Activated naive CD4-positive, alpha-beta T cell (primary cell): ENCODE data around the gene OTC.

ENCODE experiments used
- DNase-seq, 4 experiments: peaks; one replicate each; lab custom pipeline; 2025; lab: John Stamatoyannopoulos, UW

OTC gene

DNA sequence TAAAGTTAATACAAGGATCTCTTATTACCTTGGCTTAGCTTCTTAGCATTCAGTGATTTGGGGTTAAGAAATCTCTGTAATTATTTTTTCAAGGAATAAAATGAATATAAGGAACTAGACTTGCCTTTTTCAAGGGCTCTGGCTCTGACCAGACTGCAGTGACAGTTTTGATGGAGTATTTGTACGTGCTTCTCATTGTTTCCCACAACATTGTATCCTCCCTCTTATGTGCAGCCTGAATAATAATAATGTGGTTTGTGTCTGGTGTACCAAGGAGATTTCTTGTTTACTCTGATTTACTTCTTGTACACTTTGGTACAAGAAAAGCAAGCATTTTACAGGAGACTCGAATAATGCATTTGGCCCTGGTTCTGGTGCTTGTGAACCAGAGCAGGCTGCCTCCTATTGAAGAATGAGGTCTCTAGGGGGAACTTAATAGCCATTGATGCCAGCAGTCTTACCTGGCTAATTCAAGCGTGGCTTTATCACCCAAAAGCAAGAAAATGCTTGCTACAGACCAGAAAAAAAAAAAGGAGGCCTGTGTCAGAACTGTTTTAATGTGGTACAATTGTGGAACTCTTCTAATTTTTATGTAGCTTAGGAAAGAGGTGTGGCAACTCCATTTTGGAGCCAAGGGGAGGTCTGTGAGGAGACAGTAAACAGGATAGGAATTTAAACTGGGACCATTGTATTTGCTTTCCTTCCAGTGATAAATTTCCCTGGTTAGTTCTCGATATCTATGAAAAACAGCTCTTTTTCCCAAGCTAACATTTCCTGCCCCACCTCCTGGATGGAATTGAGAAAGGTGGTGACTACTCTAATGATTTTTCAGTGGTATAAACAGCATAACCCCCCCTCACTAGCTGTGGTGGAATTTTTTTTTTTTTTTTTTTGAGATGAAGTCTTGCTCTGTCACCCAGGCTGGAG is 5.6 kb downstream of the OTC start:
- no peak for DNase-seq

DNA sequence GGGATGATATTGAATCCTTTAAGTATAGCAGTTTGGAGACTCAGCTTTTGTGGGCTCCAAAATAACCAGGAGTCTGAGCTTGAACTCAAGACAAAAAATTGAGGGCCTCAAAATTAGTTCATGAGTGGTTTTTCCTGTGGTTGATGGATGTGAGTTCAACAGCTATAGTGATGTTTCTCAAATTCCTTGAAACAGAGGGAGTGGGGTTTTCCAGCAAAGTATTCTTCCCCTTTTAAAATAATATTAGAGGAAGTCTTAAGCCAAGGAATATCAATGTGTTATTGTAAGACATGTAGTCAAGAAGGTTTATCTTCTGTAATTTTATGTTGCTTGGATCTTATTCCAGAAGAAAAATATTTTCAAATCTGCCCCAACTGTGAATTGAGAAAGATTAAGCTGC is 10.6 kb downstream of the OTC start:
- no peak for DNase-seq

DNA sequence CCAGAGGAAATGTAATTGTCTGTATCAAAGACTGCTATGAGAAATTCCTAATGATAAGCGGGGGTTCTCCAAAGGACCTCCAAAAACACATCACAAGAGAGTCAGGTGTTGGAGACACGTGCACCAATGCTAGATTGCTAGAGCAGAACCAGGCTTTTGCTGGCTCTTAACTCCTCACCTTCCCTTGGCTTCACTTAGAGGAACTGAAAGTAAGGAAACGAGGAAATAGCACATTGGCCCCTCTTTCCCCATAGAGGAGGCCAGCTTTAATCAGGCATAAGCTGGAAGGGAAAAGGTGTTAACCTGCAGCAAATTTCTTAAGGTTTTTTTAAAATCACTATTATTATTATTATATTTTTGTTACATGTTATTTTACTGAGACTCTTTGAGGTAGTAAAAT is 13.6 kb downstream of the OTC start:
- no peak for DNase-seq

DNA sequence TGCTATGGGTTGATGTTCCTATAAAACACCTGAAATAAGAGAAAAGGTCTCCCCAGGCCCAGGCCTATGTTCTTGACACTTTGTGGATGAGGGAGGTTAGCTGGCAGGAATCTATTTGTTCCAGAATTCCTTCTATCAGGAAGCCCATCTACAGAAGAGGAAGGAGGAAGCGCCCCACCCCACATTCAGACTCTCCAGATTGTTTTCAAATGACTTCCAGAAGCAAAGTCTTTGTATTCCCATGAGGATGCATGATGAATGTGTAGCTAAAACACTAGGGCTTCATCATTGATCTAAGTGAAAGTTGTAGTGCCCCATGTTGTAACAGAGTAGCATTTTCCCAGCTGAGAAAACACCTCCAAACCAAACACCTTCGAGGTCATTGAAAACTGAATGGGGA is 16.4 kb downstream of the OTC start:
- no peak for DNase-seq

DNA sequence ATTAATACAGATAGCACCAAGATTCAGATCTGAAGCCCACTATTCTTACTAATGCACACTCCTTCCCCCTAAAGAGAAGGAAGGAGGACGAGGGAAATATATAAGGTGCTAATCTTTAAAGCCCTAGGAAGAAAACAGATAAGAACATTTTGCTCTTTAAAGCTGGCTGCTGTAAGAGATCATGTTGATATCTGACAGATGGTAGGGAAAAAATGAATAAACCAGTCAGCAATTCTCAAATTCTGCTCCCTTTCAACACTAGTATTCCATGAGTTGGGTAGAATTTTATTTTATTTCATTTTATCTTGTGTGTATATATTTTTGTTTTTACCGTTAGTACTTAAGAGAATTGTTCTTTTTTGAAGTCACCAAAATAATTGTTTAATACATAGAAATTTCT is 19.2 kb downstream of the OTC start:
- DNase-seq, result no peak

DNA sequence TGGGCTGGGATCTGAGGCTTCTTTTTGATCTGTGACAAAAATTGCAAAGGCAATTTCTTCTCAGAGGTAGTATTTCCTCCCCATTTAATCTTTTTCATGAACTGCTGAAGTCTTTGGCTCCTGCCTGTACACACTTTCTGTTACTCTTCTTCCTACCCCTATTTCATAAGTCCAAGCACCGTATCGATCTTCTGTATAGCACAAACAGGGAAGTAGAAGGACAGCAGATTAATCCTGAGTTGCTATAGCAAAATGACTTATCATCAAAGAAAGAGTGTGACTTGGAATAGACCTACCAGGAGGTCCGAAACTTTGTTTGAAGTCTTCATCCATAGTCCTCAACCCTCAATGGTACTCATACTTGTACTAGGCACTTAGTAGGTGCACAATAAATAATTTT is 22.0 kb downstream of the OTC start:
- DNase-seq, result no peak

DNA sequence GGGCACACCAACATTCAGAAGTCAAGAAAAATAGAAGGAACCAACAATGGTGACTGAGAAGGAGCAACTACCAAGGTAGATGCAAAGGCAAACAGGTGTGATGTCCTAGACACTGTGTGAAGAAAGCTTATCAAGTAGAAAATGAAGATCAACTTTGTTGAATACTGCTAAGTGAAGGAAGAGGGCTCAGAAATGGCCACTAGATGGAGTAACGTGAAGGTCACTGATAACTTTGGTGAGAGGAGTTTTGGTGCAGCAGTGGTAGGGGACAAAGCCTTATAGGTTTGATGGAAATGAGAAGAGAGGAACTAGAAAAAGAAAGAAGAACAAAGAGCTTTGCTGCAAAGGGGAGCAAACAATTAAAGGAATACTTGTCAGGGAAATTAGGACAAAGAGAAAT is 23.5 kb downstream of the OTC start:
- DNase-seq, result no peak

DNA sequence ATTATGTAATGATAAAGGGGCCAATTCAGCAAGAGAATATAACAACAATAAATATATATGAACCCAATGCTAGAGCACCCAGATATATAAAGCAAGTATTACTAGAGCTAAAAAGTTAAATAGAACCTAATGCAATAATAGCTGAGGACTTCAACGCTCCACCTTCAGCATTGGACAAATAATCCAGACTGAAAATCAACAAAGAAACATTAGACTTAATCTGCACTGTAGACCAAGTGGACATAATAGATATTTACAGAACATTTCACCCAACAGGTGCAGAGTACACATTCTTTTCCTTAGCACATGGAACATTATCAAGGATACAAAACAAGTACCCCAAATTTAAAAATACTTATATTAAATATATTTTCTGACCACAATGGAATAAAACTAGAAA is 24.3 kb downstream of the OTC start:
- no peak for DNase-seq

DNA sequence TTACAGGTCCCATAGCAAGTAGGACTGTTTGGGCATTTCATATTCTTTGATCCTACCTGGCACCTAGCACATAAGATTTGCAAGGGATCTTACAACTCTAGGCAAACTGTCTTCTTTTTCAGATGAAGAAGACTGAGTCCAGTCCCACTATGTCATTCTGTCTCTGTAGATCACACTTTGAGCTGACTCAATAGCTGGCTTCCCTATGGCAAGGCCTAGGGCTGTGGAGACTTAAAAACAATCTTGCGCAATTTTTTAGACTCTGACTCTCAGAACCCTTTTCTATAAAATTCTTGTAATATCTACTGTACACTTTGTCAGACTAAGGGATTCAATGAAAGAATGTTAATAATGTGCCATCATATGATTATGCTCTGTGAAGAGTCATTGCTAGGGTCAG is 26.7 kb downstream of the OTC start:
- no peak for DNase-seq

DNA sequence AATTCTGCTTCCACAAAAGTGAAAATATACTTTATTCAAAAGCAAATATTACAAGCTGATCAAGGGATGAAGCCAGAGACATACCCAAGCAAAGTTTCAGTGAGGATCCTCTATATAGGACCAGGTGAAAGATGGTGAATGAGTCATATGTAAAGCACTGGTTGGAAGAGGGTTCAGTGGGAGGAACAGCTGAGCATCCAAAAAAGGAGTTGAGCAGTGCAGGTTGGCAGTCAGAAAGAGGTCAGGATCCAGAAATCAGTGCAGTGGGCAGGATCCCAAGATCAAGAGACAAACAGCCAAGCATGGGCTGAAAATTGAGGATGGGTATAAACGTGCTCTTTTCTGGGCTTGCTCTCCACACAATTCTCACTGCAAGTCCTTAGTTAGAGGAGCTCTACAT is 30.3 kb downstream of the OTC start:
- no peak for DNase-seq

DNA sequence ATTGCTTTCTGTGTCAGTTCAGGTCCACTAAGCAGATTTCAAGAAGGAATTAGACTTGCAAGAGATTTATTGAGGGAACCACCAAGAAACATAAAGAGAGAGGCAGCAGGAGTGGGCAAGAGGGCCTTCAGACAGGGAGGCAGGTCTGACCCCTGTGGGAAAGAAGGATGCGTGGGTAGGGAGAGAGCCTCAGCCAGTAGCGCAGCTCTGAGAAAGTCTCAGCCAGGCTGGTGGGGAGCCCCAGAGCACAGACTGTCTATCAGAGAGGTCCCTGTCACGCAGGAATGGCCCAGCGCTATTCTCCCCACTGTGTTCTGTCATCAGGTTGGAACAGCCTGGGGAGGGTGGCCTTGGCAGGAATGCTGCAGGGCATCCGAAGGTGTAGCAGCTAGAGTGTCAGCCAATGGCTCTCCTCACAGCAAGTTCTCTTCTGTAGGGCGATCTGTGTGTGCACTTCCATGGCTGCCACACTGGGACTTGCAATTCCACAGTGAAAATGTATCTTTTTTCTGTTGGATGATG is 48.0 kb downstream of the OTC start:
- no peak for DNase-seq

DNA sequence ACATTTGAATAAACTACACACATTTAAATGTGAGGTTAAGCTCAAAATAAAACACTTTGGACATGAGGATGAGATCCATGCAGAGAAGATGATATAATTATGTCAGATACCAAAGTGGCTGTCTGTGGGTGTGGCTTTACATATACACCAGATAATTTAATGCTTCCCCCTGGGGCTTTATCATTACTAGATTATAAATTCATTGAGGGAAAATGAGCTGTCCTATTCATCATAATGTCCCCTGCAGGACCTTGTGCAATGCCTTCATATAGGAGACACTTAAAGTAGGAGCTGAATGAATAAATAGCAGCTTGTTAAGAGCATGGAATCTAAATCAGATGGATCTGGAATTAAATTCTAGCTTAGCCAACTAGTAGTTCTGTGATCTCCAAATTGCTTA is 49.7 kb downstream of the OTC start:
- DNase-seq, result no peak

DNA sequence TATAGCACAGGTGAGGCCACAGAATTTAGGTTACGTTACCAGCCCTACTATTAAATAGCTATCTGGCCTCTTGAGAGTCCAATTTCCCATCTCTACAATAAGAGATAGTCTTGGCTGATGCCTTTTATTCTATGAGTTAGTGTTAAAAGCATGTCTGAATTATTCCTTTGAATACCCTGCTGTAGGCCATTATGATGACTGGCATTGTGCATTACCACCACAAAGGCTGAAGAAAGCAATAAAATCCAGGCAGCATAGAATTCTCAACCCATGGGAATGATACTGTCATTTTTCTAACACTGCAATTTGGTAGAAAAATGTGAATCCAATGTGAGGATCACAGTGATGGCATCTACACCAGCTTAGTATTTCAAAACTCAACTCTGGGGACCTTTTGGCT is 51.4 kb downstream of the OTC start:
- no peak for DNase-seq

DNA sequence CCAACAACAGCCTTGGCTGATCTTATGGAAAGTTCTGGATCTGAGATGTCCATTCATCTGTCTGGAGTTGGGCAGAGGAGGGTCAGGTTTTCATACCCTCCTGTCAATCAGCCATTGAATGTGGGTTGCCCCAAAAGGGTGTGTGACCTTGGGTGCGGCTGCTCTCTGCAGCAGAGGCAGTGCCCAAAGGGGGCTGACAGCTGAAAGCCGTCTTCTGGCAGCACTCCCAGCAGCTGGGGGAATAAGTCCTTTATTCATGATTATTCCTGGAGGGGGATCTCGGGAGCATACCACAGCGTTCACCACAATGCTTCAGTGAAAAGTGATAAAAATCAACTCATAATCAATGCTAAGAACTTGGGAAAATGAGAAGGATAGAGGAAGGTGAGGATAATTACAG is 54.7 kb downstream of the OTC start:
- no peak for DNase-seq

DNA sequence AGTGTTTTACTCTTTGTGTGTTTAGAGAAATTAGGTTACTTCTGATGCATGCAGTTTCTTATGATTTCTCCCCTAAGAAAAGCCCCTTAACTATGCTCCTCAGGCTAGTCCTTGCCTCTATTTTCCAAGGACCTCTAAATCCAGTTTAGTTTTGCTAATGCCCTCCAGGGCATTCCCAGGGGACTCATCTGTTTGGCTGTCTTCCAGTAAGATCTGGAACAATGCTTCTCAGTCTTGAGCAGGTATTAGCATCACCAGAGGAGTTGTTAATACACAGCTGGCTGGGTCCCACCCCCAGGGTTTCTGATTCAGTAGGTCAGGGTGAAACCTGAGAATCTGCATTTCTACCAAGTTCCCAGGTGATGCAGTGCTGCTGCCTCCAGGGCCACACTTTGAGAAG is 56.9 kb downstream of the OTC start:
- DNase-seq, result no peak

DNA sequence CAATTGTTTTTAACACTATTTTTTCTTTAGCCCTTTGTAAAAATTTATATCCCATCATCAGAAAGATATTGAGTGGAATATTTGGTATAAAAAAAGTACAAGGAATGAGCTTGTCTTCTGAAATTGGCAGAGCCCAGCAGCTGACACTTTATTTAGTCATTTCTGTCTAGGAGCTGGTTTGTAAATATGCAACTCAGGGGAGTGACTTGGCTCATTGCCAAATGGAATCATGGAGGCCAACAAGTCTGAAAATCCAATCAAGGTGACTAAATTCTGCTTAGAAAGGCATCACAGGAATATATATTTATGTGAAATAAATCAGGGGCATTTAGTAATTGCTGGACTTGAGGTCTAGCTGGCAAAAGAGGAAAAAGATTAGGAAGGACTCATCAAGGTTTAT is 74.4 kb downstream of the OTC start:
- DNase-seq, result no peak

DNA sequence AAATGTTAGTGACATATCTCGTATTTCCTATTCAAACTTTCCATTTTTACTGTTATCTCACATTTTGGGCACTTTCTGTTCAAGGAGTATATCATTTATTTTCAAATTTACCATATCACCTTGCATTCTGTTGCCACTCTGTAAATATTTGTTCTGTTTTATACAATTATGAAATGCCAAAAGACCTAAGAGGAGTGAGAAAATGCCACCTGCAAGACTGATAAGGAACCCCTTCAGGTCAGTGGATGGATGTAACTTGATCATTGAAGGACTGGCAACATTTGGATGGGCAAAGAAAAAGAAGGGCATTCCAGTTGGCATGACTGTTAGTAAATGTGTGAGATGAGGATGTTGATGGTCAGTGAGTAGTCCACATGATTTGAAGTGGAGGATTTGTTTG is 79.1 kb downstream of the OTC start:
- DNase-seq, result no peak

DNA sequence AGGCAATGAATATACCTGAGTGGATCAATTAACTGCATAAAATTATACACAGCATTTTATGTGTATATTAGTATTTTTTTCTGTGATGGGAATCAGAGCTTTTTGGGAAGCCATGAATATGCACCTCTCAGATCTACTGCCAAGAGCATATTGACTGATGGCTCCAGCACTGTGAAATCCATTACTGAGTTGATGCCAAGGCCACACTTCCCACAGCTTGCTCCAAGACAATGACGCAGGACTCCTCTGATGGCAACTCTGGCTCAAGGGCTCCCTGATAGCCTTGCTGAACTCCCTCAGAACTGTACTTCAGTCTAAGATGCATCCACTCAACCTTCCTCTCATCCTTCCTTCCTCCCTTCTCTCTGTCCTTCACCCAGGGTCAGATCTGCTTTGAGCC is 82.7 kb downstream of the OTC start:
- DNase-seq, result no peak

DNA sequence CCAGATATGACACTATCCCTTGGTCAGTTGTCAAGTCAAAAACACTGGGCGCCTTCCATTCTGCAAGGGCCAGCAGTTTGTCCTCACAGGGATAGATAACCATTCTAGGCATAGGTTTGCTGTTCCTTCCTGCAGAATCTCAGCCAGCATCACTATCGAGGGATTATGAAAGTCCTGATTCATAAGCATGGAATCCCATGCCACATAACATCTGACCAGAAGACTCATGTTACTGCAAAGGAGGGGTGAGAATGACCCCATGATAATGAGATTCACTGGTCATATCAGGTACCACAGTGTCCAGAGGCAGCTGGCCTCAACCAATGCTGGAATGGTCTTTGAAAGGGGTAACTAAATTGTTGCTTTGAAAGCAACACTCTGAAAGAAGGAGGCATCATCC is 84.7 kb downstream of the OTC start:
- DNase-seq, result no peak

DNA sequence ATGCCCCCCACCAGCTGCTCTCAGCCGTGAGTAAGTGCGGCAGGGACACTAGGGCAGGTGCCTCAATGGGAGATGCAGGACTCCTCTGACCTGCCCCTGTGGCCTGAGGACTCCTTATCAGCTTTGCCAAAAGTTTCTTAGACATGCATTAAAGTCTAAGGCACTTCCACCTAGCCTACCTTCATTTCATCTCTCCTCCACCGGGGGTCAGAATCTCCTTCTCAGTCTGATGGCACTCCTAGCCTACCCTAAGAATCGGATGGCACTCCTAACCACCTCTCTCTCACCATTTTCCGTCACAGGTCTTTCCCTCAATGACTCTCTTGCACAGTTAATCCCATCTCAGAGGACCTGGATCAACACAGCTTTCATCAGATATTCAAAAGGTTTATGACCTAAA is 85.9 kb downstream of the OTC start:
- no peak for DNase-seq

DNA sequence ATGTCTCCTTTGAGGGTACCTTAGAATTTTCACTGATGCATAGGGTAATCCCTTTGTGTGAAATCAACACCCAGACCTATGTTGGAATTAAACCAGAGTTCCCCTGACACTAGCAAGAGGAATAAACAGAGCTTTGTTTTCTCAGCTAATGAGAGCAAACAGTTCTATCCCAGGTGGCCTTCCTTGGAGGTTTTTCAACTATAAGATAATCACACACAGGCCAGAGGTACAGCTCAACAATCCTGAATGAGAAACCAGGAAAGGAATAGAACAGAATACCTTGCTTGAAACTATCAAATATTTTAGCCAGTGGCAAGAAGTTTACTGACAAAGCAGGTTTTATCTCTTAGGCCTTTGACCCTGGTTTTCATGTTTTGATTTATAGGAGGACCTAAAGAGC is 100.2 kb downstream of the OTC start:
- DNase-seq, result no peak

DNA sequence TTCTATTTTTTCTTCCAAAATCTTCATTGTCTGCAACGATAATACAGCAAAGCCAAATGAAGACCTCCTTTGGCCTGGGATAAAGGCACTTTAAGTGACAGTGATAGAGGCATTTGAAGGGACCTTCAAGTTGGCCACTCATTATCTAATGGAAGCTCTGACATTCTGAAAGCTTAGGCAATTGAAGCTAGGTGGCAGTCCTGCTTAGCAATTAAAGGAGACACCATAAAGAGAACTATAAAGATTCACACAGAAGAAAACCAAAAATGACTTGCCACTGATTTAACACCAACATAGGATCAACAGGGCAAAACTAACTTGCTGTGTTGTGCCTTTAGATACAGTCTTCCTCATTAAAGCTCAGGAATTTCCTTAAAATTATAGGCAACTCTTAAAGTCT is 105.7 kb downstream of the OTC start:
- no peak for DNase-seq

DNA sequence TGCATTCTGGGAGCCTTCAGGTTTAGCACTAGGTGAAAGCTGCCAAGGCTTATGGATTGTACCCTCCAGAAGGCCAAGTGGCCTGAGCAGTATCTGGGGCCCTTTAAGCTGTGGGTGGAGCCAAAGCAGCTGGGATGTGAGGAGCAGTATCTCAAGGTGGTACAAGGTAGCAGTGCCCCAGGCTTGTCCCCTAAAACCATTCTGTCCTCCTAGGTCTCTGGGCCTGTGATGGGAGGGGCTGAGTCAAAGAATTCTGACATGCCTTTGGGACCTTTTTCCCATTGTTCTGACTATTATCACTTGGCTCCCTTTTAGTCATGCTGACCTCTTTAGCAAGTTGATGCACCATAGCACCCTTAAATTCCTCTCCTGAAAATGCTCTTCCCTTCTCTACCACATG is 109.9 kb downstream of the OTC start:
- DNase-seq, result no peak

DNA sequence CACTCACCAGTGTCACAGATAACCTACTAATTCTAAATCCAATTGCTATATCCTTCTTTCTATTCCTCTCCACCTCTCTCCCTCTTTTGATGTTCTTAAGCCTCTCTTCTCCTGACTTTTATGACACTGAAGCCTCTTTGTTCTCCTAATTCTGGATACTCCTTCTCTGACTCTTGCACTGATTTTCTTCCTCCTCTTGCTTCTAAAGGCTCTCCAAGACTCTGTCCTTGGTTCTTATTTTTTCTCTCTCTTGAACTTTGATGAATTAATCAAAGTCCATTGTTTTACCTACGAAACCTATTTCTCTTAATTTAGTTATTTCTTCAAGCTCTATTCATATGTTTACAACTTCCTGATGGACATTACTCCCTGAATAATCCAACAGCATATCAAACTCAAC is 113.3 kb downstream of the OTC start:
- DNase-seq, result no peak
